Adrenal gland (tissue), 5 donors: ENCODE data around the gene C1orf122.

ENCODE experiments used
- POLR2A ChIP-seq, 2 donors: fragments of 450-650 bp; IDR thresholded peaks; one replicate each; pipeline ENCODE4 v1.6.1; 2017; ENCODE audit warnings: antibody characterized with exemption in 2 of 2, mild to moderate bottlenecking in 2 of 2, moderate library complexity in 1 of 2
- TF ChIP-seq, protein P1 (sequence below), 6 experiments: fragments of 450-650 bp in 4 of 6; fragments of 200-600 bp in 2 of 6; sonication (generic) in 1 of 6; IDR thresholded peaks; 1 replicate in 5 of 6; 2 replicates in 1 of 6; pipeline versions ENCODE4 v1.5.1 to v1.8.0; 2016 to 2021; ENCODE audit warnings: antibody characterized with exemption in 6 of 6, mild to moderate bottlenecking in 2 of 6, moderate library complexity in 1 of 6
- donor health status: DM: no; HTN: no; CAD: no.

DNA sequence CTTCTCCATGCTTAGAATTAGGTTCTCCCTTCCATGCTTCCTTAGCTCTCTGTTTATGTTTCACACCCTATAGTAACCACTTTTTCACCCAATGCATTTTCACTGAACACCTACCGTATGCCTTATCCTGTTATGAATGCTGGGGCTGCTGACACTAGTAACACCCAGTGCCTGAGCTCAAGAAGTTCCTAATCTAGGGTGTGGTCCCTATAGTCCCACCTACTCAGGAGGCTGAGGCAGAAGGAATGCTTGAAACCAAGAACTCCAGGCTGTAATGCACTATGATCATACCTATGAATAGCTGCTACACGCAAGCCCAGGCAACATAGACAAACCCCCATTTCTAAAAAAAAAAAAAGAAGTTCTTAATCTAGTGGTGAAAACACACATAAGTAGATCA, 48.1 kb upstream of the C1orf122 start:
- TF ChIP-seq, protein P1, sequence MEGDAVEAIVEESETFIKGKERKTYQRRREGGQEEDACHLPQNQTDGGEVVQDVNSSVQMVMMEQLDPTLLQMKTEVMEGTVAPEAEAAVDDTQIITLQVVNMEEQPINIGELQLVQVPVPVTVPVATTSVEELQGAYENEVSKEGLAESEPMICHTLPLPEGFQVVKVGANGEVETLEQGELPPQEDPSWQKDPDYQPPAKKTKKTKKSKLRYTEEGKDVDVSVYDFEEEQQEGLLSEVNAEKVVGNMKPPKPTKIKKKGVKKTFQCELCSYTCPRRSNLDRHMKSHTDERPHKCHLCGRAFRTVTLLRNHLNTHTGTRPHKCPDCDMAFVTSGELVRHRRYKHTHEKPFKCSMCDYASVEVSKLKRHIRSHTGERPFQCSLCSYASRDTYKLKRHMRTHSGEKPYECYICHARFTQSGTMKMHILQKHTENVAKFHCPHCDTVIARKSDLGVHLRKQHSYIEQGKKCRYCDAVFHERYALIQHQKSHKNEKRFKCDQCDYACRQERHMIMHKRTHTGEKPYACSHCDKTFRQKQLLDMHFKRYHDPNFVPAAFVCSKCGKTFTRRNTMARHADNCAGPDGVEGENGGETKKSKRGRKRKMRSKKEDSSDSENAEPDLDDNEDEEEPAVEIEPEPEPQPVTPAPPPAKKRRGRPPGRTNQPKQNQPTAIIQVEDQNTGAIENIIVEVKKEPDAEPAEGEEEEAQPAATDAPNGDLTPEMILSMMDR (IDR thresholded peaks at IDR 0.05) = no peak
- TF ChIP-seq POLR2A (IDR thresholded peaks at IDR 0.05) = no peak
